GM18520 (cell line): Measurements from ENCODE around the gene ZNF566.
"Not testable (repeated sequence)": the region's sequence is repeated elsewhere in the genome, so short reads cannot be mapped to it uniquely, and the experiment has no call there.

ENCODE experiments used
- ATAC-seq: cut with Tn5 transposase; IDR thresholded peaks from one replicate; pipeline ENCODE4 v1.9.1; 2021; ENCODE audit not compliant: unreplicated experiment

The ZNF566 gene

DNA sequence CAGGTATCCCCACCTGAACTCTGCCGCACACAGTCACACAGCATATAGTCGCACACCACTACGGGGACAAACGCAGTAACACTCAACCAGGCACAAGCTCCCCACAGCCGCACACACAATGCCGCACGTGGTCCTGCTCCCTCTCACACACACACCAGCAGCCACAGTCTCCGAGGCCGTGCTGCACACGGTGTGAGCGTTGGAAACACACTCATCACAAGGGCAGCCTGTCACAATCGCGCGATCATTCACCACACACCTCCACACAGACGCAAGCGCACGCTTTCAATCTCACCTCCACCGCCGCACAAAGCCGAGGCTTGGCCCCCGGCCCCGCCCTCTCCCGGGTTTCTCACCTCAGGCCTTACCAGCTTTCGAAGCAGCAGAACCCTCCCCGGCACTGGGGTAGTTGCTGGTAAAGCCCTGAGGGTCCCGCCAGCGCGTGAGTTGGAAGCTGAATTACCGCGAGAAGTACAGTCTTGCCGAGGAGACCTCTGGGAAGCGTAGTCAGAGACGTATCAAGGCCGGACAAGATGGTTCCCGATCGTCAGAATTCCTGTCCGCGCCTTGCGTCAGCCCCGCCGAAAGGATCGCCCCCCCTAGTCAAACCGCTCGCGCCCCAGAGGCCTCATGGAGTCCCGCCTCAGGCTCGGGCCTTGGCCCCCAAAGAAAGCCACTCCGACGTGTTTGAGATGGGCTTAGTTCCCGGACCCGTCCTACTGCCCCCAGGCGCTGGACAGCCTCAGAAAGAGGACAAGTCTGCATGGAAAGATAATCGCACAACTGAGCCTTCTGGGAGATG is at the start of gene ZNF566:
ZNF566 (minus strand) TSS at position 444 of the 802 bp plus-strand sequence. CDS start 13,004 bp downstream, outside the sequence.
- peak; percentile 75 for ATAC-seq

GRCh38 chr19:36528921-36529518 is 39.7 kb upstream of the ZNF566 start:
- ATAC-seq: peak; percentile 18

DNA sequence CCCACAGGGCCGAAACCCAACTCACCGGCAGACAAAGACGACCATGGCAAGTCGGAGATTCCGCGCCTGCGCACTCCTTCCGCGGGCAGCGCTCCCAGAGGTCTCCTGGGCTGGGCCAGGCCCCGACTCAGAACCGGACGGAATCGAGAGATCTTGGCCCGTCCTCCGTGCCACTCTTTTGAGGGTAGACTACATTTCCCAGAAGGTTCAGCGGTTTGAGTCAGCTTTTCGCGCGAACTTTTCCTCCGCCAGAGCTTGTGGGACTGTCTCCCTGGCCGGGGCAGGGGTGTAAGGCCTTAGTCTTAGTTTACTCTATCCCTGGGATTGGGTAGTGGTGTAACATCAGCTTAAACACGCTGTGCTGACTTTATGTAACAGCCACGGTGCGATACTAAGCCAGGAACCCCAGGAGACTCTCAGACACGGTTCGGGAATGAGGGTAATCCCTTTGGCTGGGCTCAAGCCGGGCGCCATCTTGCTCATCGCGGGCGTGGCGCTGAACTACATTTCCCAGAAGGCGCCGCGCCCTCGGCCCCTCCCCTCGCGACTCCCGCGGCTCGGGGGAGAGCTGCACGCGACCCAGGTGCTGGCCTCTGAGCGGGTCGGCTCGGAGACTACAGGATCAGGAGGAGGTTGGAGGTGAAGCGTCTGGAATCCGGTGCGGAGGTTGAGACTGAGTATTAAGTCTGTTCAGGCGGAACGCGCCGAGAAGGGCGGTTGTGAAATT is 39.0 kb upstream of the ZNF566 start, which contains the start of gene ZNF260:
ZNF260 (minus strand) TSS at position 78 of the 727 bp plus-strand sequence. CDS start 13,033 bp downstream, outside the sequence.
- peak; percentile 73 for ATAC-seq

DNA sequence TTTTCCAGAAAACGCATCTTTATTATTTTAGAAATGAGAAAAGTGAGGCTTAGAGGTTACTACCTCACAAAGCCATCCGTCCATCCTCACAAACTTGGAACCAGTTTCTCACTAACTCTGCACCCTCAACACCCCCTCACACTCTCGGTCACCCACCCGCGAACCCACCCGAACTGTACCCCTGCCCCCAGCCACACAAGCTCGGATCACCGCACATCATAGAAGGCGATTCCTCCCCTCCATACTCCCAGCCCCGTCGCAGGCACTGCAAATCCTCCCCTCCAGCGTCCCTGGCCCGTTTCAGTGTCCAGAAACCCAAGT is 38.5 kb upstream of the ZNF566 start:
- no peak for ATAC-seq

- no peak for ATAC-seq
These were observed 38.0 kb upstream of the ZNF566 start for GRCh38 chr19:36527341-36527740.

- no peak for ATAC-seq
These were observed 37.2 kb upstream of the ZNF566 start for GRCh38 chr19:36526581-36526980.

DNA sequence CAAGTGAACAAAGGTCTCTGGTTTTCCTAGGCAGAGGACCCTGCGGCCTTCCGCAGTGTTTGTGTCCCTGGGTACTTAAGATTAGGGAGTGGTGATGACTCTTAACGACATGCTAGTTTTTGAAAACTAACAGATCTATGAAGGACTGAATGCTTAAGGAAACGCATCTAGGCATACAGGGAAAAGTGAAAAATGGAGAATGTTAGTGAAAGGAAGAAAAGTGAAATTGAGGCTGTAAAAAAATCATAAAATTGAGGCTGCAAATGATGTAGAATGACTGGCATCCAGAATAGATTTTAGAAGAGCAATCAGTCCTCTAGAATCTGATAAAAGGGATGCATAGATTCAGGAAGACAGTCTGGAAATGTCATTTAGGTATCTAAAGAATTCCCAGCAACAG is 35.3 kb upstream of the ZNF566 start:
- no peak for ATAC-seq

GRCh38 chr19:36514012-36514612 is 24.8 kb upstream of the ZNF566 start:
- no peak for ATAC-seq

DNA sequence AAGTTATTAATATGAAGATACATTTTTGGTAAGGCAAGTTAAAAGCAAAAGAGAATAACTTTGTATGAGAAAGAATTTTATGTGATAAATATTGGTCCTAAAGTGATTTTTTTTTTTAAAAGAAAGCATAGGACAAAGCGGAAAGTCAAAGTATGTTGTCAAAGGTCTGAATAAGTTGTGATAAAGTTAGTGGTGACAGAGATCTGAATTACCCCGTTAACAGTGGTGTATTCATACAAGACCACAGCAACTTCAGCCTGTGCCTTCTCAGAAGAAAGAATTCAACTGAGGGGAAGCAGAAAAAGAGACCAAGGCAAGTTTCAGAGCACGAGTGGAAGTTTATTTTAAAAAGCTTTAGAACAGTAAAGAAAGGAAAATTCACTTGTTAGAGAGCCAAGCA is 19.0 kb upstream of the ZNF566 start:
- no peak for ATAC-seq

- no peak for ATAC-seq
These were observed 12.6 kb upstream of the ZNF566 start for GRCh38 chr19:36501973-36502372.

GRCh38 chr19:36497001-36497400 is 7.6 kb upstream of the ZNF566 start:
- ATAC-seq: no peak

DNA sequence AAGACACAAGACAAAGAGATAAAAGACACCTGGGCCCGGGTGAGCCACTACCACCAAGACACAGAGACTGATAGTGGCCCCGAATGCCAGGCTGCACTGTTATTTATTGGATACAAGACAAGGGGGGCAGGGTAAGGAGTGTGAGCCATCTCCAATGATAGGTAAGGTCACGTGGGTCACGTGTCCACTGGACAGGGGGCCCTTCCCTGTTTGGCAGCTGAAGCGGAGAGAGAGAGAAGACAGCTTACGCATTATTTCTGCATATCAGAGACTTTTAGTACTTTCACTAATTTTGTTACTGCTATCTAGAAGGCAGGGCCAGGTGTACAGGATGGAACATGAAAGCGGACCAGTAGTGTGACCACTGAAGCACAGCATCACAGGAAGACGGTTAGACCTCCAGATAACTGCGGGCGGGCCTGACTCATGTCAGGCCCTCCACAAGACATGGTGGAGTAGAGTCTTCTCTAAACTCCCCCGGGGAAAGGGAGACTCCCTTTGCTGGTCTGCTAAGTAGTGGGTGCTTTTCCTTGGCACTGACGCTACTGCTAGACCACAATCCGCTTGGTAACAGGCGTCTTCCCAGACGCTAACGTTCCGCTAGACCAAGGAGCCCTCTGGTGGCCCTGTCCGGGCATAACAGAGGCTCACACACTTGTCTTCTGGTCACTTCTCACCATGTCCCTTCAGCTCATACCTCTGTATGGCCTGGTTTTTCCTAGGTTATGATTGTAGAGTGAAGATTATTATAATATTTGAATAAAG is 3.5 kb upstream of the ZNF566 start:
- ATAC-seq: not testable (repeated sequence)

GRCh38 chr19:36490846-36491245 is 1.5 kb upstream of the ZNF566 start:
- not testable (repeated sequence) for ATAC-seq

DNA sequence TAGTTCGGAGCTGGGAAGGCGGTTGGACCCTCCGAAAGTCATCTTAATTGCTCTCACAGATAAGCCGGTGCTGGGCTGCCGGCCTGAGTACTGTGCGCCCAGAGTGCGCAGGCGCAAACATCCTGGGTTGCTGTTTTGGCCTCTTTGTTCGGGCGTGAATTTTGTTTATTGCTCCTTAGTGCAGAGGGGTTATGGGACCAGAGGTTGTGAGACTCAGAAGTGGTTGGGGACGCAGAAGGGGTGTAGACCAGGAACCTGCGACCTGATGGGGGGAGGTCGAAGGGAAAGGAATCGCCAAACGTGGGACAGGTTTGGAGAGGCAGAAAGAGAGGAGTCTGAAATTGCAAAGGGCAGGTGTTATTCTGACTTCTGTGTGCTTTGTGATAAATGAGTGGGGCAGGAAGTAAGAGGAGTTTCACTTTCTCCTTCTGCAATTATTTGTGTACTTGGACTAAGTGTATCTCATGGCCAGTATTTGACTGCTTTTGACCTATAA is 607 bp upstream of the ZNF566 start:
- peak; percentile 48 for ATAC-seq

DNA sequence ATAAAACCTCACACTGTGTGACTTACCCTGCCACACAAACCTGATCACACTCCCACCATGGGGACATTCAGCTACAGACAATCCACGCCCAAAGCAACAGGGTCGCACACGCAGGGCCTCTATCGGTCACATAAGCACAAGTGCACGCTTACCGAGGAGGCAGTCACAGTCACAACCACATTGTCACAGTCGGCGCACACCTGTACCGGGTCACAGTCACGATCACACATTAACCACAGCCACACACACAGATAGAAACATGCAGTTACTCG is 579 bp downstream of the ZNF566 start:
- peak; percentile 17 for ATAC-seq

DNA sequence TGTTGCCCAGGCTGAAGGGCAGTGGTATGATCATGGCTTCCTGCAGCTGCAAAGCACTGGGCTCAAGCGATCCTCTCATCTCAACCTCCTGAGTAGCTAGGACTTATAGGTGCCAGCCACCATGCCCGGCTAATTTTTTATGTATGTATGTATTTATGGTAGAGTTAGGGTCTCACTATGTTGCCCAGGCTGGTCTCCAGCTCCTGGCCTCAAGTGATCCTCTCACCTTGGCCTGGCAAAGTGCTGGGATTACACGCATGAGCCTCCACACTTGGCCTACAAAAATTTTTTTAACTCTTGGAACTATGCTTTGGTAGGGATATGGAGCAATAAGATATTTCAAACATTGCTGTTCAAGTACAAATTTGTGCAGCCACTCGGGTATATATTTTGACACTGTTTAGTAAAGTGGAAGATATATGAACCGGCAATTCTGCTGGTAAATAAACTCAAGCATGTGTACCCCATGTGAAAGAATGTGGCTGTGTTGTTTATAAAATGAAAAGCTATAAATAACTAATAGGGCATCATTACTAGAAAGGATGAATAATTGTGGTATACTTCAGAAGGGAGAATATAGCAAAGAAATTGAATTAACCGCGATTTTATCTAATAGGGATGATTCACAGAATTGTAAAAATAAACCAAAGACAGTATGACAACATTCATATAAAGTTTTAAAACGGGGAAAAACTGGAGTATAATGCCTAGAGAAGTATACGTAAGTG is 1.1 kb downstream of the ZNF566 start:
- ATAC-seq: no peak

DNA sequence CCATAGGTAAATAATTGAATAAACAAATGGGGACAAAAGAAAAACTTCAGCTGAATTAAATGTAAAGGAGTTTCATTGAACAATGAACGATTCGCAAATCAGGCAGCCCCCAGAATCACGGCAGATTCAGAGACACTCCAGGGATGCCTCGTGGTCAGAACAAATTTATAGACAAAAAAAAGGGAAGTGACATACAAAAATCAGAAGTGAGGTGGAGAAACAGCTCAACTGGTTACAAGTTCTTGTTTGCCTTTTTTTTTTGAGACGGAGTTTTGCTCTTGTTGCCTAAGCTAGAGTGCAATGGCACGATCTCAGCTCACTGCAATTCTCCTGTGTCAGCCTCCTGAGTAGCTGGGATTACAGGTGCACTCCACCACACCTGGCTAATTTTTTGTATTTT is 5.7 kb downstream of the ZNF566 start:
- no peak for ATAC-seq

- ATAC-seq: no peak
These were observed 6.5 kb downstream of the ZNF566 start for GRCh38 chr19:36482876-36483275.

DNA sequence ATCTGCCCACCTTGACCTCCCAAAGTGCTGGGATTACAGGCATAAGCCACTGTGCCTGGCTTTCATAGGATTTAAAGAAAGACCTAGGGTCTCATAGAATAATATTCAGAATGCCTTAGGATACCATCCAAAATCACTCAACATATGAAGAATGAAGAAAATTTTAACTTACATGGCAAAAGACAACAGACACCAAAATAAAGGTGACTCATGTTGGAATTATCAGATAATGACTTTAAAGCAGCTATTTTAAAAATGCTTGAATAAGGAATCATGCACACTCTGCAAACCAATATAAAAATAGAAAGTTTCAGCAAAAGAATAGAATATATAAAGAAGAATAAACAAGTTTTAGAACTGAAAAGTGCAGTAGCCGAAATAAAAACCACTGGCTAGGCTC is 29.3 kb downstream of the ZNF566 start:
- no peak for ATAC-seq

DNA sequence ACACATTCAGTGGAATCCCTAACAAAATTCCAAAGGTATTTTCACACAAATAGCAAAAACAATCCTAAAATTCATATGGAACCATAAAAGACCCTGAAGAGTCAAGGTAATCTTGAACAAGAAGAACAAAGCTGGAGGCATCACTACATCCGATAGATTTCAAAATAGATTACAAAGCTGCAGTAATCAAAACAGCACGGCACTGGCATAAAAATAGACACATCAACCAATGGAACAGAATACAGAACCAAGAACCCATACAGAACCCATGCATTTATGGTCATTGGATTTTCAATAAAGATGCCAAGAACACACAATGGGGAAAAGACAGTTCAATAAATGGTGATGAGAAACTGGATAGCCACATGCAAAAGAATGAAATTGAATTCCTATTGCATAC is 32.5 kb downstream of the ZNF566 start:
- ATAC-seq: no peak
